GM19025 (cell line): ENCODE measurements around the gene ZNF277.

ENCODE experiments used
- ATAC-seq: cut with Tn5 transposase; IDR thresholded peaks from one replicate; pipeline ENCODE4 v1.9.1; 2021; ENCODE audit warnings: mild to moderate bottlenecking, low read depth, moderate library complexity; ENCODE audit not compliant: unreplicated experiment

Gene ZNF277

GRCh38 chr7:112206238-112206990 is at the start of gene ZNF277, which contains the start of gene DOCK4:
ZNF277 (plus strand) TSS chr7:112206695; CDS start chr7:112206717, 22 bp downstream.
DOCK4 (minus strand) TSS chr7:112206399; CDS start chr7:112206138, 261 bp downstream.
- peak; percentile 92 for ATAC-seq

GRCh38 chr7:112157072-112157471 is 49.4 kb upstream of the ZNF277 start:
- ATAC-seq = no peak

- ATAC-seq = no peak
These were observed 47.1 kb upstream of the ZNF277 start for GRCh38 chr7:112159351-112159750.

- no peak for ATAC-seq
These were observed 46.2 kb upstream of the ZNF277 start for GRCh38 chr7:112160130-112160770.

GRCh38 chr7:112160771-112161150 is 45.7 kb upstream of the ZNF277 start:
- ATAC-seq = no peak

GRCh38 chr7:112161253-112162141 is 45.0 kb upstream of the ZNF277 start:
- no peak for ATAC-seq

GRCh38 chr7:112162142-112162766 is 44.2 kb upstream of the ZNF277 start:
- ATAC-seq = no peak

GRCh38 chr7:112162784-112163506 is 43.5 kb upstream of the ZNF277 start:
- ATAC-seq = no peak

GRCh38 chr7:112167147-112167546 is 39.3 kb upstream of the ZNF277 start:
- ATAC-seq = no peak

- ATAC-seq = no peak
These were observed 37.6 kb upstream of the ZNF277 start for GRCh38 chr7:112168915-112169314.

- ATAC-seq = no peak
These were observed 34.8 kb upstream of the ZNF277 start for GRCh38 chr7:112171673-112172072.

- ATAC-seq = no peak
These were observed 33.5 kb upstream of the ZNF277 start for GRCh38 chr7:112172870-112173567.

- ATAC-seq = no peak
These were observed 33.0 kb upstream of the ZNF277 start for GRCh38 chr7:112173568-112173905.

- no peak for ATAC-seq
These were observed 32.3 kb upstream of the ZNF277 start for GRCh38 chr7:112174192-112174591.

GRCh38 chr7:112176241-112176640 is 30.3 kb upstream of the ZNF277 start:
- ATAC-seq = no peak

GRCh38 chr7:112176693-112177415 is 29.6 kb upstream of the ZNF277 start:
- no peak for ATAC-seq

GRCh38 chr7:112180223-112180622 is 26.3 kb upstream of the ZNF277 start:
- no peak for ATAC-seq

- ATAC-seq = no peak
These were observed 23.7 kb upstream of the ZNF277 start for GRCh38 chr7:112182749-112183148.

GRCh38 chr7:112183266-112183665 is 23.2 kb upstream of the ZNF277 start:
- no peak for ATAC-seq
